AG04449 (cell line): ENCODE results near the gene TMEM108.

ENCODE experiments used
- CTCF ChIA-PET: fragments of 350-600 bp; formaldehyde crosslinking; extraction: SDS; loops from one replicate; lab custom pipeline; 2021; ENCODE audit warnings: antibody characterized with exemption; lab: Yijun Ruan, JAX
- POLR2A ChIA-PET: fragments of 400-600, 350-600 bp; formaldehyde crosslinking; extraction: SDS; loops from one replicate; lab custom pipeline; 2020; ENCODE audit warnings: antibody characterized with exemption, inconsistent platforms; lab: Yijun Ruan, JAX
- DNase-seq: peaks from one replicate; pipeline ENCODE4 v3.0.0-alpha.2; 2010; ENCODE audit warnings: low read depth, low spot score
- H3K4me3 ChIP-seq: 2 replicates; pipeline ENCODE4 v1.5.1; 2011; ENCODE audit warnings: low read depth, mild to moderate bottlenecking, control low read depth, low read length
- CTCF ChIP-seq: IDR thresholded peaks from one replicate; pipeline ENCODE4 v1.5.1; 2011; ENCODE audit warnings: mild to moderate bottlenecking, moderate library complexity, low read length, control low read depth, inconsistent platforms; ENCODE audit not compliant: insufficient read depth; ENCODE audit errors: missing control alignments

TMEM108 gene

GRCh38 chr3:133236901-133237300 lies 198.7 kb downstream of the TMEM108 start:
- ChIA-PET CTCF (no interaction called here), POLR2A (no interaction called here)

GRCh38 chr3:133237380-133237779 lies 199.2 kb downstream of the TMEM108 start:
- no peak overlapping the region for H3K4me3 ChIP-seq
- DNase-seq = no peak
- ChIA-PET CTCF (no interaction called here), POLR2A (no interaction called here)
- TF ChIP-seq CTCF = no peak

More at GRCh38 chr3:133236901-133237300, 198.7 kb downstream of the TMEM108 start:
- no peak overlapping the region for H3K4me3 ChIP-seq
- no peak for DNase-seq
- TF ChIP-seq CTCF = no peak

- no peak for TF ChIP-seq CTCF
- CTCF ChIA-PET = no interaction called here
- DNase-seq = no peak
- H3K4me3 ChIP-seq = no peak overlapping the region
- POLR2A ChIA-PET = no interaction called here
These were observed 199.8 kb downstream of the TMEM108 start for GRCh38 chr3:133238015-133238414.

GRCh38 chr3:133246119-133246518 lies 207.9 kb downstream of the TMEM108 start:
- CTCF ChIA-PET = no interaction called here
- TF ChIP-seq CTCF = no peak
- POLR2A ChIA-PET = no interaction called here
- DNase-seq = no peak
- no peak overlapping the region for H3K4me3 ChIP-seq

GRCh38 chr3:133246773-133247172 lies 208.6 kb downstream of the TMEM108 start:
- no peak for TF ChIP-seq CTCF

GRCh38 chr3:133248389-133248788 lies 210.2 kb downstream of the TMEM108 start:
- ChIA-PET CTCF (no interaction called here), POLR2A (no interaction called here)
- DNase-seq = no peak
- no peak for TF ChIP-seq CTCF
- no peak overlapping the region for H3K4me3 ChIP-seq

More at GRCh38 chr3:133246773-133247172, 208.6 kb downstream of the TMEM108 start:
- CTCF ChIA-PET = no interaction called here
- DNase-seq = no peak
- POLR2A ChIA-PET = no interaction called here
- H3K4me3 ChIP-seq = no peak overlapping the region

- TF ChIP-seq CTCF = no peak
- H3K4me3 ChIP-seq = no peak overlapping the region
- ChIA-PET CTCF (no interaction called here), POLR2A (no interaction called here)
- no peak for DNase-seq
These were observed 211.3 kb downstream of the TMEM108 start for GRCh38 chr3:133249490-133249889.
